CD14-positive monocyte (primary cell): ENCODE data around the gene CCDC110. TPM values are rescaled to one million over a fixed set of nuclear protein-coding genes. Genes with fewer than 3 reads are reported as not detected.

Source experiments
- DNase-seq, 3 donors: peaks; one replicate each; pipeline ENCODE4 v3.0.0-alpha.2; 2011 to 2022
- H2AFZ ChIP-seq: 2 replicates; pipeline ENCODE4 v1.6.0; 2012; ENCODE audit warnings: mild to moderate bottlenecking, low read depth, low read length, inconsistent platforms; ENCODE audit not compliant: insufficient read depth, poor library complexity, severe bottlenecking
- H3K27ac ChIP-seq, 2 donors: 1 replicate in 1 of 2; 2 replicates in 1 of 2; pipeline ENCODE4 v1.5.1; 2012 to 2013; ENCODE audit warnings: low read length in 2 of 2, control low read depth in 1 of 2, inconsistent platforms in 1 of 2, low read depth in 1 of 2, mild to moderate bottlenecking in 1 of 2
- H3K27me3 ChIP-seq, 2 donors: one replicate each; pipeline versions ENCODE4 v1.6.0 to v1.6.1; 2011 to 2013; ENCODE audit warnings: low read length in 2 of 2; ENCODE audit not compliant: control insufficient read depth in 2 of 2, insufficient read depth in 2 of 2
- H3K36me3 ChIP-seq, 2 donors: replicated peaks in 1 of 2; 1 replicate in 1 of 2; 2 replicates in 1 of 2; pipeline versions ENCODE4 v1.5.1 to v1.6.1; 2012 to 2013; ENCODE audit warnings: low read length in 2 of 2, control low read depth in 1 of 2, inconsistent platforms in 1 of 2, mild to moderate bottlenecking in 1 of 2; ENCODE audit not compliant: insufficient read depth in 2 of 2, control insufficient read depth in 1 of 2
- H3K4me1 ChIP-seq, 2 donors: 1 replicate in 1 of 2; 2 replicates in 1 of 2; pipeline versions ENCODE4 v1.5.1 to v1.6.1; 2012 to 2013; ENCODE audit warnings: low read length in 2 of 2, control low read depth in 1 of 2, inconsistent platforms in 1 of 2, mild to moderate bottlenecking in 1 of 2, moderate library complexity in 1 of 2; ENCODE audit not compliant: insufficient read depth in 2 of 2, control insufficient read depth in 1 of 2
- H3K4me2 ChIP-seq: replicated peaks from 2 replicates; pipeline ENCODE3; 2012; ENCODE audit warnings: low read length, moderate library complexity, mild to moderate bottlenecking; ENCODE audit not compliant: poor library complexity, severe bottlenecking; ENCODE audit errors: extremely low read depth
- H3K4me3 ChIP-seq, 3 experiments: fragments of 200-600 bp in 1 of 3; sonication (generic) in 1 of 3; replicated peaks in 1 of 3; 1 replicate in 2 of 3; 2 replicates in 1 of 3; pipeline ENCODE4 v1.5.1; 2011 to 2013; ENCODE audit warnings: low read length in 3 of 3, mild to moderate bottlenecking in 3 of 3, control low read depth in 2 of 3, low read depth in 2 of 3, inconsistent platforms in 1 of 3, moderate library complexity in 1 of 3
- H3K79me2 ChIP-seq: 2 replicates; pipeline ENCODE4 v1.6.0; 2012; ENCODE audit warnings: mild to moderate bottlenecking, control low read depth, inconsistent platforms, low read length, moderate library complexity; ENCODE audit not compliant: insufficient read depth
- H3K9ac ChIP-seq: 2 replicates; pipeline ENCODE4 v1.6.0; 2017; ENCODE audit warnings: low read length, mild to moderate bottlenecking; ENCODE audit not compliant: insufficient read depth, poor library complexity, severe bottlenecking
- H3K9me3 ChIP-seq, 2 donors: replicated peaks in 1 of 2; 1 replicate in 1 of 2; 2 replicates in 1 of 2; pipeline versions ENCODE4 v1.5.1 to v1.6.1; 2012 to 2013; ENCODE audit warnings: low read length in 2 of 2, control low read depth in 1 of 2; ENCODE audit not compliant: control insufficient read depth in 1 of 2, insufficient read depth in 1 of 2
- H4K20me1 ChIP-seq: 2 replicates; pipeline ENCODE4 v1.6.0; 2012; ENCODE audit warnings: mild to moderate bottlenecking, low read length, control low read depth, moderate library complexity; ENCODE audit not compliant: insufficient read depth
- H3K27ac Mint-ChIP-seq, 7 donors: one replicate each; pipeline ENCODE4 v1.8.0; 2020; ENCODE audit warnings: mild to moderate bottlenecking in 7 of 7, mixed read lengths in 7 of 7, moderate library complexity in 6 of 7, inconsistent platforms in 2 of 7
- H3K27me3 Mint-ChIP-seq, 3 donors: one replicate each; pipeline ENCODE4 v1.8.0; 2021 to 2022; ENCODE audit warnings: low read depth in 3 of 3, mild to moderate bottlenecking in 3 of 3, mixed read lengths in 3 of 3, moderate library complexity in 3 of 3, inconsistent platforms in 1 of 3
- H3K36me3 Mint-ChIP-seq, 2 donors: one replicate each; pipeline ENCODE4 v1.8.0; 2020; ENCODE audit warnings: mixed read lengths in 2 of 2, inconsistent platforms in 1 of 2, mild to moderate bottlenecking in 1 of 2
- H3K4me1 Mint-ChIP-seq: one replicate; pipeline ENCODE4 v1.8.0; 2020; ENCODE audit warnings: mild to moderate bottlenecking, mixed read lengths
- H3K4me3 Mint-ChIP-seq, 2 donors: one replicate each; pipeline ENCODE4 v1.8.0; 2020; ENCODE audit warnings: mild to moderate bottlenecking in 2 of 2, mixed read lengths in 2 of 2, moderate library complexity in 1 of 2
- H3K9me3 Mint-ChIP-seq, 7 donors: one replicate each; pipeline ENCODE4 v1.8.0; 2020 to 2022; ENCODE audit warnings: mixed read lengths in 7 of 7, mild to moderate bottlenecking in 6 of 7, moderate library complexity in 6 of 7, inconsistent platforms in 2 of 7
- WGBS: methylation state at CpG from one replicate; pipeline ENCODE4 v1.1.5; 2013; ENCODE audit warnings: missing lambda C conversion rate; ENCODE audit not compliant: insufficient coverage; 5-methylcytosine and 5-hydroxymethylcytosine counted together
- intact Hi-C, 2 donors: fragments of 100-400 bp; cut with micrococcal nuclease; formaldehyde crosslinking; loops; one replicate each; pipeline versions ENCODE4 v1.15.0 to v1.15.1; 2023
- polyA plus RNA-seq, 3 donors: library from polyadenylated mRNA; depleted of rRNA in 1 of 3; unstranded in 2 of 3; stranded (reverse) in 1 of 3; fragments of 300-500 nt in 2 of 3; fragments of >200 nt in 1 of 3; fragmentation: Illumina TruSeq in 2 of 3; gene quantifications; 1 replicate in 2 of 3; 2 replicates in 1 of 3; pipeline ENCODE4 v1.2.3, GENCODE V29; 2012 to 2021
- TF ChIP-seq, protein P1 (sequence below): fragments of 200-600 bp; IDR thresholded peaks from one replicate; pipeline ENCODE4 v1.8.0; 2022; ENCODE audit warnings: antibody characterized with exemption, mild to moderate bottlenecking

Gene CCDC110
- polyA plus RNA-seq, 3 donors: not detected

DNA sequence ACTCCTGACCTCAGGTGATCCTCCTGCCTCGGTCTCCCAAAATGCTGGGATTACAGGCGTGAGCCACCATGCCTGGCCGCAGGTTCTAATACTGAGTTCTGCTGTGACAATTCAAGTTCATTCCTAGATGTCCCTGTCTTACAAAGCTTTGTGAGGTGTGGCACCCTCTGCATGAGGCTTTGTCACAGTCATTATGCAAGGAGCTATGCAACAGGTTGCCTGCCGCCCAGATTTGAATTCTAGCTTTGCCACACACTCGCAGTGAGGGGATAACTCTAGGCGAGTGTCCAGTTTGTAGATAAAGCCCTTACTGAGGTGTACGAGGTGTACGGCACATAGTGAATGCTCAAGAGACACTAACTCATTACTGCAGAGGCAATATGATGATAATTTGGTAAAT is 3.5 kb downstream of the CCDC110 start:
- H3K9me3 Mint-ChIP-seq: peaks cover 0 to 21% (median 7%) of the 10 kb centered on the region in 7 donors
- H4K20me1 ChIP-seq: no peaks in the 10 kb centered on the region
- TF ChIP-seq, protein P1, sequence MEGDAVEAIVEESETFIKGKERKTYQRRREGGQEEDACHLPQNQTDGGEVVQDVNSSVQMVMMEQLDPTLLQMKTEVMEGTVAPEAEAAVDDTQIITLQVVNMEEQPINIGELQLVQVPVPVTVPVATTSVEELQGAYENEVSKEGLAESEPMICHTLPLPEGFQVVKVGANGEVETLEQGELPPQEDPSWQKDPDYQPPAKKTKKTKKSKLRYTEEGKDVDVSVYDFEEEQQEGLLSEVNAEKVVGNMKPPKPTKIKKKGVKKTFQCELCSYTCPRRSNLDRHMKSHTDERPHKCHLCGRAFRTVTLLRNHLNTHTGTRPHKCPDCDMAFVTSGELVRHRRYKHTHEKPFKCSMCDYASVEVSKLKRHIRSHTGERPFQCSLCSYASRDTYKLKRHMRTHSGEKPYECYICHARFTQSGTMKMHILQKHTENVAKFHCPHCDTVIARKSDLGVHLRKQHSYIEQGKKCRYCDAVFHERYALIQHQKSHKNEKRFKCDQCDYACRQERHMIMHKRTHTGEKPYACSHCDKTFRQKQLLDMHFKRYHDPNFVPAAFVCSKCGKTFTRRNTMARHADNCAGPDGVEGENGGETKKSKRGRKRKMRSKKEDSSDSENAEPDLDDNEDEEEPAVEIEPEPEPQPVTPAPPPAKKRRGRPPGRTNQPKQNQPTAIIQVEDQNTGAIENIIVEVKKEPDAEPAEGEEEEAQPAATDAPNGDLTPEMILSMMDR: no peak
- H3K9me3 ChIP-seq: peaks cover 0 to 10% of the 10 kb centered on the region in 2 donors
- no peak overlapping the region for H3K4me2 ChIP-seq
- H3K79me2 ChIP-seq: no peaks in the 10 kb centered on the region
- H3K36me3 ChIP-seq: no peaks in the 10 kb centered on the region
- H3K4me1 Mint-ChIP-seq: peaks cover 10% of the 10 kb centered on the region
- 85% methylated on average over 5 of the region's 8 CpGs for WGBS
- H3K27me3 Mint-ChIP-seq: peaks cover 54 to 63% (median 58%) of the 10 kb centered on the region in 3 donors
- no peak overlapping the region for H3K9ac ChIP-seq
- no peak overlapping the region for H3K4me3 ChIP-seq
- intact Hi-C loops: no loop called here
- peaks cover 10 to 11% of the 10 kb centered on the region in 2 donors for H3K4me1 ChIP-seq
- no peak overlapping the region for H2AFZ ChIP-seq
- DNase-seq: no peak
- peaks cover 1 to 3% of the 10 kb centered on the region in 2 donors for H3K36me3 Mint-ChIP-seq
- no peak overlapping the region for H3K4me3 Mint-ChIP-seq
- no peak overlapping the region for H3K27ac ChIP-seq
- peaks cover 35 to 65% of the 10 kb centered on the region in 2 donors for H3K27me3 ChIP-seq
- H3K27ac Mint-ChIP-seq: no peak overlapping the region

DNA sequence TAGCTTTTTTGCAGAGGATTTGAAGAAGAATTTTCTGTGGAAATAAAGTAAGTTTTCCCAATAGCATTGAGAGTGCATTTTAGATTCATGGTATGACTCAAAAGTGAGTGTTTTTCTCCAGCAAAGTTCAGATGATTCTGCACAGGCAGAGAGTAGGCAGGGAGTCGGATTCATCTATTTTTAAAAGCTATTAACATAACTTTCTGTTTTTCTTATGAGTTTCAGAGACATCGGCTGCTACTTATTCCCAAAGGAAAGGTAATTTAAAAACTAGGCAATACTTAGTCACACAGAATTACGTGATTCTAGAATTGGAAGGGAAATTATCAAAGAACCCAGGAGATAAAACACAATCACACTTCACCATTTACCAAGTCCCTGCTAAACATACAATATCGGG is 4.4 kb downstream of the CCDC110 start:
- Histone ChIP-seq H3K79me2 (no peaks in the 10 kb centered on the region), H3K36me3 (no peaks in the 10 kb centered on the region), H2AFZ (no peak overlapping the region), H3K27me3 (peaks cover 33 to 57% of the 10 kb centered on the region in 2 donors), H3K4me3 (no peak overlapping the region), H3K4me2 (no peak overlapping the region), H3K9ac (no peak overlapping the region), H3K27ac (no peak overlapping the region), H4K20me1 (no peaks in the 10 kb centered on the region), H3K9me3 (peaks cover 0 to 10% of the 10 kb centered on the region in 2 donors), H3K4me1 (peaks cover 8 to 9% of the 10 kb centered on the region in 2 donors)
- WGBS: no CpG with 5 or more reads among the region's 4 CpGs
- intact Hi-C loops: no loop called here
- no peak for DNase-seq
- Mint-ChIP-seq H3K27ac (no peak overlapping the region), H3K9me3 (peaks cover 0 to 16% (median 7%) of the 10 kb centered on the region in 7 donors), H3K36me3 (peaks cover 1 to 3% of the 10 kb centered on the region in 2 donors), H3K27me3 (peaks cover 47 to 55% (median 51%) of the 10 kb centered on the region in 3 donors), H3K4me1 (peaks cover 9% of the 10 kb centered on the region), H3K4me3 (no peak overlapping the region)
- TF ChIP-seq, protein P1: no peak
